ENCODE data around the gene RIN3. TPM values are rescaled to one million over a fixed set of nuclear protein-coding genes. Genes with fewer than 3 reads are reported as not detected.
A peak's percentile ranks its signal among the peaks of the same experiment; 100 is the strongest.

RIN3 gene
- total RNA-seq, 6 experiments from 2014 or later, result 19.7 to 26.0 (median 24.6) TPM

DNA sequence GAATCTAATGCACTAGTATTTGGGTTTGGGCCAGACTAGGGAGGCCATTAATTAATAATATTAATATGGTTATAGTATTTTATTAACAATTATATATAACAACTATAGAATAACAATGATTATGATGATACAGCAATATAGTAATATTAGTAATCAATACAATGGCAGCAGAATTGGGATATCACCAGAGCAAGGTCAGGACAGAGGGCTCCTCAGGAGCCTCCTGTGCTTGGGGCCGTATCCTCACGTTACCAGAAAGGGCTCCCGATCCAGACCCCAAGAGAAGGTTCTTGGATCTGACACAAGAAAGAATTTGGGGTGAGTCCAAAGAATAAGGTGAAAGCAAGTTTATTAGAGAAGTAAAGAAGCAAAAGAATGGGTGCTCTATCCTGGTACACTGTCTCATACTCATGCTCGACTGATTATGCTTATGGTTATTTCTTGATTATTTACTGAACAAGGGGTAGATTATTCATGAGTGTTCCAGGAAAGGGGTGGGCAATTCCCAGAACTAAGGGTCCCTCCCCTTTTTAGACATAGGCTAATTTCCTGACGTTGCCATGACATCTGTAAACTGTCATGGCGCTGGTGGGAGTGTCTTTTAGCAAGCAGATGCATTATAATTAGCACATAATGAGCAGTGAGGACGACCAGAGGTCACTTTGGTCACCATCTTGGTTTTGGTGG lies 61.6 kb downstream of the RIN3 start:
- DNase-seq, result no peak
- no peaks in the 10 kb centered on the region for H3K9me3 Mint-ChIP-seq
- H3K36me3 Mint-ChIP-seq (ENCODE audit: low read depth), result peaks cover 30% of the 10 kb centered on the region
- no peaks in the 10 kb centered on the region; the same call in none of the 2 replicates for H3K27me3 Mint-ChIP-seq (ENCODE audit: insufficient read depth)
- peaks cover 18% of the 10 kb centered on the region for H3K4me1 Mint-ChIP-seq (ENCODE audit: low read depth)
- H3K27ac Mint-ChIP-seq, result no peak overlapping the region
- H3K4me3 Mint-ChIP-seq, result no peak overlapping the region
- TF ChIP-seq, protein P1, sequence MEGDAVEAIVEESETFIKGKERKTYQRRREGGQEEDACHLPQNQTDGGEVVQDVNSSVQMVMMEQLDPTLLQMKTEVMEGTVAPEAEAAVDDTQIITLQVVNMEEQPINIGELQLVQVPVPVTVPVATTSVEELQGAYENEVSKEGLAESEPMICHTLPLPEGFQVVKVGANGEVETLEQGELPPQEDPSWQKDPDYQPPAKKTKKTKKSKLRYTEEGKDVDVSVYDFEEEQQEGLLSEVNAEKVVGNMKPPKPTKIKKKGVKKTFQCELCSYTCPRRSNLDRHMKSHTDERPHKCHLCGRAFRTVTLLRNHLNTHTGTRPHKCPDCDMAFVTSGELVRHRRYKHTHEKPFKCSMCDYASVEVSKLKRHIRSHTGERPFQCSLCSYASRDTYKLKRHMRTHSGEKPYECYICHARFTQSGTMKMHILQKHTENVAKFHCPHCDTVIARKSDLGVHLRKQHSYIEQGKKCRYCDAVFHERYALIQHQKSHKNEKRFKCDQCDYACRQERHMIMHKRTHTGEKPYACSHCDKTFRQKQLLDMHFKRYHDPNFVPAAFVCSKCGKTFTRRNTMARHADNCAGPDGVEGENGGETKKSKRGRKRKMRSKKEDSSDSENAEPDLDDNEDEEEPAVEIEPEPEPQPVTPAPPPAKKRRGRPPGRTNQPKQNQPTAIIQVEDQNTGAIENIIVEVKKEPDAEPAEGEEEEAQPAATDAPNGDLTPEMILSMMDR (IDR thresholded peaks at IDR 0.05), result no peak

- Mint-ChIP-seq H3K27me3 (ENCODE audit: insufficient read depth) (no peaks in the 10 kb centered on the region; the same call in none of the 2 replicates), H3K36me3 (ENCODE audit: low read depth) (peaks cover 30% of the 10 kb centered on the region), H3K9me3 (no peaks in the 10 kb centered on the region), H3K4me1 (ENCODE audit: low read depth) (peaks cover 18% of the 10 kb centered on the region), H3K4me3 (no peak overlapping the region), H3K27ac (no peak overlapping the region)
- TF ChIP-seq, protein P1 (IDR thresholded peaks at IDR 0.05), result no peak
- DNase-seq, result no peak
Observed at GRCh38 chr14:92575748-92576303, 62.2 kb downstream of the RIN3 start.

- Mint-ChIP-seq H3K4me1 (ENCODE audit: low read depth) (peaks cover 18% of the 10 kb centered on the region), H3K36me3 (ENCODE audit: low read depth) (peaks cover 26% of the 10 kb centered on the region), H3K4me3 (no peak overlapping the region), H3K27ac (no peak overlapping the region), H3K9me3 (no peaks in the 10 kb centered on the region), H3K27me3 (ENCODE audit: insufficient read depth) (no peaks in the 10 kb centered on the region; the same call in none of the 2 replicates)
- DNase-seq, result no peak
- TF ChIP-seq, protein P1 (IDR thresholded peaks at IDR 0.05), result no peak
Observed at GRCh38 chr14:92577321-92577742, 63.8 kb downstream of the RIN3 start.

DNA sequence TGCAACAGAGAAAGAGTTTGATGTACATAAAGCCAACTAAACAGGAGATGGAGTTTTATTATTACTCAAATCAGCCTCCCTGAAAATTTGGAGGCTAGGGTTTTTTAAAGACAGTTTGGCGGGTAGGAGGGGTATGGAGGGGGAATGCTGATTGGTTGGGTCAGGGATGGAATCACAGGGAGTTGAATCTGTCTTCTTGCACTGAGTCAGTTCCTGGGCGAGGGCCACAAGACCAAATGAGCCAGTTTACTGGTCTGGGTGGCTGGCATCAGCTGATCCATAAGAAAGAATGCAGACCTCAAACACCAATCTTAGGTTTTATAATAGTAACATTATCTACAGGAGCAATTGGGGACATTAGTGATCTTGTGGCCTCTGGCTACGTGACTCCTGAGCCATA lies 64.9 kb downstream of the RIN3 start:
- Mint-ChIP-seq H3K4me1 (ENCODE audit: low read depth) (peaks cover 18% of the 10 kb centered on the region), H3K27me3 (ENCODE audit: insufficient read depth) (no peaks in the 10 kb centered on the region; the same call in none of the 2 replicates), H3K27ac (peak overlapping the region; percentile 41), H3K36me3 (ENCODE audit: low read depth) (peaks cover 38% of the 10 kb centered on the region), H3K9me3 (no peaks in the 10 kb centered on the region), H3K4me3 (no peak overlapping the region)
- TF ChIP-seq, protein P1 (IDR thresholded peaks at IDR 0.05), result no peak
- peak; percentile 32 for DNase-seq

- TF ChIP-seq, protein P1 (IDR thresholded peaks at IDR 0.05), result no peak
- Mint-ChIP-seq H3K9me3 (no peaks in the 10 kb centered on the region), H3K27me3 (ENCODE audit: insufficient read depth) (no peaks in the 10 kb centered on the region; the same call in none of the 2 replicates), H3K36me3 (ENCODE audit: low read depth) (peaks cover 45% of the 10 kb centered on the region), H3K4me1 (ENCODE audit: low read depth) (peaks cover 18% of the 10 kb centered on the region), H3K27ac (0 out of 2 replicates have a peak overlapping the region, but pooled peaks have one; percentile 47), H3K4me3 (no peak overlapping the region)
- DNase-seq, result peak; percentile 10
Observed at GRCh38 chr14:92579244-92579936, 65.8 kb downstream of the RIN3 start.

All from HFFc6 (cell line).